Measurements from ENCODE around the gene TRIM34. TPM values are rescaled to one million over a fixed set of nuclear protein-coding genes. Genes with fewer than 3 reads are reported as not detected.
"Not testable (repeated sequence)": the region's sequence is repeated elsewhere in the genome, so short reads cannot be mapped to it uniquely, and the experiment has no call there.

The TRIM34 gene
- 1 to 10 TPM; 7.9 to 9.8 TPM for total RNA-seq
- long read RNA-seq, transcript TRIM34-201 (8 exons, 2,311 nt): major isoform, 6 of 8 reads
- long read RNA-seq, partial matches to known transcripts: 1 of 8 reads
- long read RNA-seq, other reads (novel, unspliced or antisense): 1 of 8 reads

- DNase-seq (peak; percentile 62 to 70), ATAC-seq (peak; percentile 89)
- intact Hi-C loops (cut with DNase I, micrococcal nuclease): no loop called here
Measured at GRCh38 chr11:5624489-5625279, at the start of gene TRIM34. TRIM34 (plus strand) TSS chr11:5625001; CDS start chr11:5632332, 7,331 bp downstream.

- no peak for ATAC-seq
- intact Hi-C loops (cut with DNase I, micrococcal nuclease): no loop called here
Measured at GRCh38 chr11:5575152-5575551, 49.6 kb upstream of the TRIM34 start.

GRCh38 chr11:5577101-5577500, 47.7 kb upstream of the TRIM34 start:
- ATAC-seq (no peak), DNase-seq (no peak)
- intact Hi-C loops (cut with DNase I, micrococcal nuclease): no loop called here

More at GRCh38 chr11:5575152-5575551, 49.6 kb upstream of the TRIM34 start:
- no peak for DNase-seq

- ATAC-seq: no peak
Measured at GRCh38 chr11:5580577-5580976, 44.2 kb upstream of the TRIM34 start, which contains the start of gene OR52B6. OR52B6 (plus strand) TSS chr11:5580877; CDS start chr11:5580877, 0 bp downstream.

GRCh38 chr11:5581014-5581413, 43.8 kb upstream of the TRIM34 start:
- DNase-seq: no peak
- no peak for ATAC-seq
- intact Hi-C loops (cut with DNase I, micrococcal nuclease): no loop called here

More at GRCh38 chr11:5580577-5580976, 44.2 kb upstream of the TRIM34 start, which contains the start of gene OR52B6:
- no peak for DNase-seq
- intact Hi-C loops (cut with DNase I, micrococcal nuclease): no loop called here

GRCh38 chr11:5584458-5584857, 40.3 kb upstream of the TRIM34 start:
- ATAC-seq; intact Hi-C loops (cut with DNase I, micrococcal nuclease); DNase-seq: not testable (repeated sequence)

- ATAC-seq, DNase-seq: not testable (repeated sequence)
- intact Hi-C loops (cut with DNase I, micrococcal nuclease): loop anchor here in 1 of 2 donors (10.0 kb wide), 1 partner anchor 95 kb away; the partner anchor contains the start of genes TRIM22 and TRIM5
Measured at GRCh38 chr11:5589906-5590305, 34.9 kb upstream of the TRIM34 start.

- ATAC-seq: no peak
- DNase-seq: no peak
- intact Hi-C loops (cut with DNase I, micrococcal nuclease): loop anchor here in 1 of 2 donors (10.0 kb wide), 1 partner anchor 93 kb away; the partner anchor contains the start of genes TRIM22 and TRIM5
Measured at GRCh38 chr11:5591613-5592012, 33.2 kb upstream of the TRIM34 start.

- DNase-seq (no peak), ATAC-seq (no peak)
- intact Hi-C loops (cut with DNase I, micrococcal nuclease): loop anchor here in 1 of 2 donors (10.0 kb wide), 1 partner anchor 92 kb away; the partner anchor contains the start of genes TRIM22 and TRIM5
Measured at GRCh38 chr11:5592615-5593014, 32.2 kb upstream of the TRIM34 start.

- intact Hi-C loops (cut with DNase I, micrococcal nuclease): loop anchor here in 1 of 2 donors (10.0 kb wide), 1 partner anchor 92 kb away; the partner anchor contains the start of genes TRIM22 and TRIM5
- DNase-seq: no peak
- ATAC-seq: no peak
Measured at GRCh38 chr11:5593146-5593545, 31.7 kb upstream of the TRIM34 start.

- intact Hi-C loops (cut with DNase I, micrococcal nuclease): loop anchor here in 1 of 2 donors (10.0 kb wide), 1 partner anchor 88 kb away; the partner anchor contains the start of genes TRIM22 and TRIM5
- DNase-seq: peak; percentile 46 to 58
- ATAC-seq: peak; percentile 82
Measured at GRCh38 chr11:5596607-5597201, 28.1 kb upstream of the TRIM34 start, which contains the start of gene TRIM6. TRIM6 (plus strand) TSS chr11:5596637; CDS start chr11:5596898, 261 bp downstream.

GRCh38 chr11:5597953-5598352, 26.8 kb upstream of the TRIM34 start:
- intact Hi-C loops (cut with DNase I, micrococcal nuclease): loop anchor here in 1 of 2 donors (10.0 kb wide), 1 partner anchor 87 kb away; the partner anchor contains the start of genes TRIM22 and TRIM5
- ATAC-seq (no peak), DNase-seq (no peak)

GRCh38 chr11:5600374-5600851, 24.4 kb upstream of the TRIM34 start:
- ATAC-seq (peak; percentile 95), DNase-seq (peak; percentile 67 to 75)
- intact Hi-C loops (cut with DNase I, micrococcal nuclease): no loop called here

GRCh38 chr11:5602791-5603190, 22.0 kb upstream of the TRIM34 start:
- ATAC-seq; DNase-seq; intact Hi-C loops (cut with DNase I, micrococcal nuclease): not testable (repeated sequence)

GRCh38 chr11:5603326-5603725, 21.5 kb upstream of the TRIM34 start:
- intact Hi-C loops (cut with DNase I, micrococcal nuclease): no loop called here
- DNase-seq: no peak

GRCh38 chr11:5604896-5605295, 19.9 kb upstream of the TRIM34 start:
- no peak for ATAC-seq
- intact Hi-C loops (cut with DNase I, micrococcal nuclease): no loop called here
- no peak for DNase-seq

More at GRCh38 chr11:5603326-5603725, 21.5 kb upstream of the TRIM34 start:
- ATAC-seq: no peak

- intact Hi-C loops (cut with DNase I, micrococcal nuclease): no loop called here
- ATAC-seq (no peak), DNase-seq (no peak)
Measured at GRCh38 chr11:5605849-5606248, 19.0 kb upstream of the TRIM34 start.

- intact Hi-C loops (cut with DNase I, micrococcal nuclease): no loop called here
- ATAC-seq: no peak
- no peak for DNase-seq
Measured at GRCh38 chr11:5608808-5609207, 16.0 kb upstream of the TRIM34 start.

- intact Hi-C loops (cut with DNase I, micrococcal nuclease): no loop called here
- DNase-seq (no peak), ATAC-seq (no peak)
Measured at GRCh38 chr11:5610446-5610845, 14.4 kb upstream of the TRIM34 start.
